Lower leg skin (tissue), 4 donors: Measurements from ENCODE around the gene COL8A2. TPM values are rescaled to one million over a fixed set of nuclear protein-coding genes. Genes with fewer than 3 reads are reported as not detected.
A peak's percentile ranks its signal among the peaks of the same experiment; 100 is the strongest.

Experiments used
- DNase-seq, 2 donors: peaks; one replicate each; pipeline ENCODE4 v3.0.0-alpha.2; 2019; ENCODE audit warnings: low spot score in 2 of 2
- H3K4me3 ChIP-seq: fragments of 200-600 bp; sonication (generic); 2 replicates; pipeline ENCODE4 v1.5.1; 2017; ENCODE audit warnings: mild to moderate bottlenecking, low read depth; ENCODE audit not compliant: poor library complexity, severe bottlenecking
- POLR2A ChIP-seq, 2 donors: fragments of 450-650 bp; IDR thresholded peaks; one replicate each; pipeline ENCODE4 v1.6.1; 2016 to 2017; ENCODE audit warnings: antibody characterized with exemption in 2 of 2, mild to moderate bottlenecking in 1 of 2, moderate library complexity in 1 of 2
- WGBS, 2 donors: methylation state at CpG; one replicate each; pipeline ENCODE4 v1.1.5; 2018; 5-methylcytosine and 5-hydroxymethylcytosine counted together
- intact Hi-C: fragments of 100-400 bp; cut with DNase I; formaldehyde crosslinking; loops from one replicate; pipeline ENCODE4 v1.15.0; 2023; ENCODE audit warnings: low total_unique reads
- total RNA-seq, 4 donors: library from RNA; depleted of rRNA; stranded (reverse); fragments of >200 nt; gene quantifications; one replicate each; pipeline ENCODE4 v1.1.0, GENCODE V29; 2016
- TF ChIP-seq, protein P1 (sequence below), 3 donors: fragments of 450-650 bp; IDR thresholded peaks; one replicate each; pipeline ENCODE4 v1.5.1; 2016; ENCODE audit warnings: antibody characterized with exemption in 3 of 3, mild to moderate bottlenecking in 3 of 3, moderate library complexity in 2 of 3

COL8A2 gene
- total RNA-seq, 4 donors from 2014 or later: 4.8 to 9.8 (median 7.6) TPM

DNA sequence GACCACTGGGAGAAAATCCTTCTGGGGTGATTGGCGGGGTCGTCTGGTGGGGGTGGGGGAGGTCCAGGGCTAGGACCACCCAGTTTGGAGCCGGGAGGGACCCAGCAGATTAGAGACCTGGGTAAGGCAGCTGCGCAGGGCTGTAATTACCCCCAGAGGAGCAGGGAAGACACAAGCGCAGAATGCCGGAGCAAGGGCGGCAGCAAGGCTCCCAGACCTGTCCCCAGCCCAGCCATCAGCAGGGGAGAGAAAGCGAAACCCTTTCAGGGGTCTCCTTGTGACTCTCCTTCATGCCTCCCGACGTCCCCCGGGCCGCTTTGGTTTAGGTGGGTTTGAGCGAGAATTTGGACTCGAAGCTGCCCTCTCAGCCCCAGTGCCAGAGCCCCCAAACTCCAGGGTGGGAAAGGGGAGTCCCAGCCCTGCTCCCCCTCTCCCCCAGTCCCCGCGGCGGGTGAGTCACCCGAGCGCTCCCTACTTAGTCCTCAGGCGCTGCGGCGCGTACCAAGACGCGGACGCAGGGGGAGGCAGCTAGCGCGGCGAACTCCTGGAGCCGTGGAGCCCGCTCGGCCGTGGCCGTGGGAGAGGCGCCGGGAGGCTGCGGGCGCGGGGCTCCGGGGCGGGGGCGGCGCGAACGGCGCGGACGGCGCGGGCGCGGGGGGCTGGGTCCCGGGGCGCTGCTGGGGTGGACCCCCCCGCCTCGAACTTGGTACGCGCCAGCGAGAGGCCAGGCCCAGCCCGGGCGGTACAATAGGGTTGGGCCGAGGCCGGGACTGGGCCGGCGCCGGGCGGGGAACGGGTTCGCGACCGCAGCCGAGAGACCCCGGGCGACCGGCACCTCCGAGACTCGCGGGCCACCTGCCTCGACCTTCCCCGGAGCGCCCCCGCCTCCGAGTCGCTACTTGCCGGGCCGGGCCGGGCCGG is 30.6 kb upstream of the COL8A2 start, which contains the start of gene MAP7D1:
Gene MAP7D1, plus strand, starts transcription at position 753 of the 921 bp plus-strand sequence. CDS start 258 bp downstream, outside the sequence.
- peak within 1 kb of the TSS; percentile 100 for H3K4me3 ChIP-seq
- peak; percentile 81 to 97 for DNase-seq
- intact Hi-C loops: no loop called here
- 0 to 1% methylated on average over 16 to 39 of the region's 88 CpGs for WGBS, 2 donors
- TF ChIP-seq POLR2A (IDR thresholded peaks at IDR 0.05): peak in 1 of 2 donors; percentile 60
- TF ChIP-seq, protein P1, sequence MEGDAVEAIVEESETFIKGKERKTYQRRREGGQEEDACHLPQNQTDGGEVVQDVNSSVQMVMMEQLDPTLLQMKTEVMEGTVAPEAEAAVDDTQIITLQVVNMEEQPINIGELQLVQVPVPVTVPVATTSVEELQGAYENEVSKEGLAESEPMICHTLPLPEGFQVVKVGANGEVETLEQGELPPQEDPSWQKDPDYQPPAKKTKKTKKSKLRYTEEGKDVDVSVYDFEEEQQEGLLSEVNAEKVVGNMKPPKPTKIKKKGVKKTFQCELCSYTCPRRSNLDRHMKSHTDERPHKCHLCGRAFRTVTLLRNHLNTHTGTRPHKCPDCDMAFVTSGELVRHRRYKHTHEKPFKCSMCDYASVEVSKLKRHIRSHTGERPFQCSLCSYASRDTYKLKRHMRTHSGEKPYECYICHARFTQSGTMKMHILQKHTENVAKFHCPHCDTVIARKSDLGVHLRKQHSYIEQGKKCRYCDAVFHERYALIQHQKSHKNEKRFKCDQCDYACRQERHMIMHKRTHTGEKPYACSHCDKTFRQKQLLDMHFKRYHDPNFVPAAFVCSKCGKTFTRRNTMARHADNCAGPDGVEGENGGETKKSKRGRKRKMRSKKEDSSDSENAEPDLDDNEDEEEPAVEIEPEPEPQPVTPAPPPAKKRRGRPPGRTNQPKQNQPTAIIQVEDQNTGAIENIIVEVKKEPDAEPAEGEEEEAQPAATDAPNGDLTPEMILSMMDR (IDR thresholded peaks at IDR 0.05): no peak

DNA sequence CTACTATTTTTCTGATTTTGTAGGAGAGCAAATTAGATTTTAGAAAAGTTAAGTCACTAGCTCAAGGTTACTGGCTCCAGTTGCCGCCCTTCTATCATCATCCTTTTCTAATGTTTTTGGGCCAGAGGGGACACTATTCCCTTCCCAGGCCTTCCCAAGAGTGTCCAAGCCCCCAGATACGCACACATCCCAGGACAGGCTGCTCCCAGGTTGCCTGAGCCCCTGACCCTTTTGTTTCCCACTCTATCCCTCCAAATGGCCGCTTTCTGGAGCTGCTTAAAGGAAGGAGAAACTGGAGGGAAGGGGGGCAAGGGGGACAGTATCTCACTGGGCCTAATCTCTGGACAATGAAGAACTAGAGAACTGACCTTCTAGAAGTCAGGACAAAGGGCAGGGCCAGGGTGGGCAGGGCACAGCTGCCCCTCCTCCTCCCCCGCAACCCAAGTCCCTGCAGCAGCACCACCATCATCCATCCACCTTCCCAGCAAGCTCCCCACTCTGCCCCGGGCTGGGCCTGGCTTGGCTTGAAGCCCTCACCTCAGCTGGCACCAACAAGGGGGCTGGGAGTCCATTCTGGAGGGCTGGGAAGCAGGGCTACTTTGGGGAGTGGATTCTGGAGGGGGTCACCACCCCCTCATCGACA is 29.9 kb upstream of the COL8A2 start:
- 53 to 57% methylated on average over 5 of the region's 6 CpGs for WGBS, 2 donors
- H3K4me3 ChIP-seq: no peak overlapping the region
- TF ChIP-seq, protein P1 (IDR thresholded peaks at IDR 0.05): no peak
- TF ChIP-seq POLR2A (IDR thresholded peaks at IDR 0.05): no peak
- intact Hi-C loops: no loop called here
- DNase-seq: peak in 1 of 2 donors; percentile 86

DNA sequence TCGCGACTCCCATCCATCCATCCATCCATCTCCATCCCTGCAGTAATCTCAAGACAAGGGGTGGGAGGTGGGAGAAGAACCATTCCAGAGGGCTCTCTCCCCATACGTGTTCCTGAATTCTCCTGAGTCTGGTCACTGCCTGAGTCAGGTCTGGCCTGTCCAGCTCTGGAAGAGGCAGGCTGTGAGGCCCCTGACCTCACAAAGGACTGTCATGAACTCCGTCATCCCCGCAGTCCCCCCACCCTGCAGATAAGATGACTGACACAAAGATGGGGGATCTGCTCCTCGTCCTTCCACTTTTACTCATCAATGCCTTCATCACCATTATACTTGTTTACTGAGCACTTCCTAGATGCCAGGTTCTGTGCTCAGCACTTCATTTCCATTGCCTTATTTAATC is 29.3 kb upstream of the COL8A2 start:
- intact Hi-C loops: no loop called here
- TF ChIP-seq POLR2A (IDR thresholded peaks at IDR 0.05): no peak
- TF ChIP-seq, protein P1 (IDR thresholded peaks at IDR 0.05): no peak
- whole genome bisulfite sequencing, 2 donors: 91 to 95% methylated on average over 6 of the region's 6 CpGs
- no peak overlapping the region for H3K4me3 ChIP-seq
- DNase-seq: no peak

DNA sequence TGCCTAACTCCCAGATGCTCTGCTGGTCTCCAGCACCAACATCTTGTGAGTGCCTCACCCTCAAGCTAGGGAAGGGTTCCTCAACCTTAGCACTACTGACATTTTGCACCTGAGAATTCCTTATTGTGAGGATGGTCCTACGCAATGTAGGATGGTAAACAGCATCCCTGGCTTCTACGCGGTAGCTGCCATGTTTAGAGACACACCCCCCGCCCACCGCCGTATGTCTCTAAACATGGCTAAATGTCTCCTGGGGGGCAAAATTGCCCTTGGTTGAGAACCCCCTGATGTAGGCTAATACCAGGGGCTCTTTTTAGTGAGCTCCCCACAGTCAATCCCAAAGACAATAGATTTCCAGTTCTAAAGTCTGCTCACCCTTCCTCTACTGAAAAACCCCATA is 28.5 kb upstream of the COL8A2 start:
- 92 to 94% methylated on average over 6 of the region's 6 CpGs for WGBS, 2 donors
- H3K4me3 ChIP-seq: no peak overlapping the region
- TF ChIP-seq POLR2A (IDR thresholded peaks at IDR 0.05): no peak
- TF ChIP-seq, protein P1 (IDR thresholded peaks at IDR 0.05): no peak
- DNase-seq: no peak
- intact Hi-C loops: no loop called here

DNA sequence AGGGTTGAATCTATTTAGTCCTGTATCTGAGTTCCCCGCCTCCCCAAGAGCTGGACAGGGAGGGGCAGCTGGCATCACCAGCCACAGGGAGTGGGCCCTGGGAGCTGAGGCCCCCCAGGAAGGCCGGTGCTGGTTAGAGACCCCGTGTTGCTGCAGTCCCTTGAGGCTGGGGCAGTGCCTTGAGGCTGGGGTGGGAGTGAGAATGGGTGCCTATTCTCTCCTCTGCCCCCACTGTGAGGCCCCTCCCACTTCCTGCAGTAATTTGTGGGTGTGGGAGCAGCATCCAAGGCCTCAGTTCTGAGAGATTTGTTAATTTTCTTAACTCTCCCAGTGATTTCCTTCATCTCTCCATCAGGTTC is 26.8 kb upstream of the COL8A2 start:
- WGBS, 2 donors: 30 to 32% methylated on average over 3 of the region's 3 CpGs
- peak; percentile 28 to 84 for DNase-seq
- intact Hi-C loops: no loop called here
- TF ChIP-seq, protein P1 (IDR thresholded peaks at IDR 0.05): no peak
- TF ChIP-seq POLR2A (IDR thresholded peaks at IDR 0.05): no peak
- no peak overlapping the region for H3K4me3 ChIP-seq
